Fibroblast of skin of left biceps (primary cell): ENCODE results near the gene CCDC18.
A peak's percentile ranks its signal among the peaks of the same experiment; 100 is the strongest.
"Not testable (repeated sequence)": the region's sequence is repeated elsewhere in the genome, so short reads cannot be mapped to it uniquely, and the experiment has no call there.

Experiments used
- DNase-seq, 2 experiments: peaks; one replicate each; pipeline ENCODE4 v3.0.0-alpha.2; 2013; ENCODE audit warnings: low read depth in 2 of 2

CCDC18 gene, protein sequence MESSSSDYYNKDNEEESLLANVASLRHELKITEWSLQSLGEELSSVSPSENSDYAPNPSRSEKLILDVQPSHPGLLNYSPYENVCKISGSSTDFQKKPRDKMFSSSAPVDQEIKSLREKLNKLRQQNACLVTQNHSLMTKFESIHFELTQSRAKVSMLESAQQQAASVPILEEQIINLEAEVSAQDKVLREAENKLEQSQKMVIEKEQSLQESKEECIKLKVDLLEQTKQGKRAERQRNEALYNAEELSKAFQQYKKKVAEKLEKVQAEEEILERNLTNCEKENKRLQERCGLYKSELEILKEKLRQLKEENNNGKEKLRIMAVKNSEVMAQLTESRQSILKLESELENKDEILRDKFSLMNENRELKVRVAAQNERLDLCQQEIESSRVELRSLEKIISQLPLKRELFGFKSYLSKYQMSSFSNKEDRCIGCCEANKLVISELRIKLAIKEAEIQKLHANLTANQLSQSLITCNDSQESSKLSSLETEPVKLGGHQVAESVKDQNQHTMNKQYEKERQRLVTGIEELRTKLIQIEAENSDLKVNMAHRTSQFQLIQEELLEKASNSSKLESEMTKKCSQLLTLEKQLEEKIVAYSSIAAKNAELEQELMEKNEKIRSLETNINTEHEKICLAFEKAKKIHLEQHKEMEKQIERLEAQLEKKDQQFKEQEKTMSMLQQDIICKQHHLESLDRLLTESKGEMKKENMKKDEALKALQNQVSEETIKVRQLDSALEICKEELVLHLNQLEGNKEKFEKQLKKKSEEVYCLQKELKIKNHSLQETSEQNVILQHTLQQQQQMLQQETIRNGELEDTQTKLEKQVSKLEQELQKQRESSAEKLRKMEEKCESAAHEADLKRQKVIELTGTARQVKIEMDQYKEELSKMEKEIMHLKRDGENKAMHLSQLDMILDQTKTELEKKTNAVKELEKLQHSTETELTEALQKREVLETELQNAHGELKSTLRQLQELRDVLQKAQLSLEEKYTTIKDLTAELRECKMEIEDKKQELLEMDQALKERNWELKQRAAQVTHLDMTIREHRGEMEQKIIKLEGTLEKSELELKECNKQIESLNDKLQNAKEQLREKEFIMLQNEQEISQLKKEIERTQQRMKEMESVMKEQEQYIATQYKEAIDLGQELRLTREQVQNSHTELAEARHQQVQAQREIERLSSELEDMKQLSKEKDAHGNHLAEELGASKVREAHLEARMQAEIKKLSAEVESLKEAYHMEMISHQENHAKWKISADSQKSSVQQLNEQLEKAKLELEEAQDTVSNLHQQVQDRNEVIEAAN (N-terminal part only)

DNA sequence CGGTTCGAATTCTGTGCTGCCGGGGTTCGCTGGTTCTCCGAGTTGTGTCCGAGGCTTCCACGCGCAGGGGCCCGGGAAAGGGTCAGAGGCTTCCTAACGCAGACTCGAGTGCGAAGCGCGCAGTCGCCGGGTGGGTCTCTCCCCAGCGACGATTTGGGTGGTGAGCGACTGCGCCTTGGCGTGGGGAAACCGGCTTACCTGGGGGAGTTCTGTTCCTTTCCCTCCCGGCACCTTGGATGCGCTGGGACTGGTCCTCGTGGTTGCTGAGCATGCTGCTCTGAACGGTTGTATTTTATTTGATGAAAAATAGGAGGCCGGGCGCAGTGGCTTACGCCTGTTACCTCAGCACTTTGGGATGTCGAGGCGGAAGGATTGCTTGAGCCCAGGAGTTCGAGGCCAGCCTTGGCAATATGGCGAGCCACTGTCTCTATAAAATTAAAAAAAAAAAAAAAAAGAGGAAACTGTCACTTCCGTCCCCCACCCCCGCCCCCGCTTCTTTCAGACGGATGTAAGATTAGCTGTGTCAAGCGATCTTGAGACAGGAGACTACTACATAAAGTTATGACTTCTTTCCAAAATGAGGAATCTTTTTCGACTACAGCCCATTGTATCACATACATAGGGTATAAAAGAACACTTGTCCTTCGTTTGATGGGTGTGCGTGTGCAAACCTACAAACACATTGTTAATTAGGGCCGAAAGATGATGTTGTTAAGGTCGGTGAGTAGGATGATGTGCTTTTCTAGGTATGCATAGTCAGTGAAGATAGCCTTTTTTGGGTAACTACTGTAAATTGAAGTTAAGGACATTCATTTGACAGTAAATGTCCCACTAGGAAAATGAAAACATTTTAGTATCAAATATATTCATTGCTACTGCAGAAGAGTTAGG lies at the start of gene CCDC18:
Gene CCDC18, plus strand, starts transcription at position 2 of the 891 bp plus-strand sequence. CDS start 2,638 bp downstream, outside the sequence.
- DNase-seq, result no peak

DNA sequence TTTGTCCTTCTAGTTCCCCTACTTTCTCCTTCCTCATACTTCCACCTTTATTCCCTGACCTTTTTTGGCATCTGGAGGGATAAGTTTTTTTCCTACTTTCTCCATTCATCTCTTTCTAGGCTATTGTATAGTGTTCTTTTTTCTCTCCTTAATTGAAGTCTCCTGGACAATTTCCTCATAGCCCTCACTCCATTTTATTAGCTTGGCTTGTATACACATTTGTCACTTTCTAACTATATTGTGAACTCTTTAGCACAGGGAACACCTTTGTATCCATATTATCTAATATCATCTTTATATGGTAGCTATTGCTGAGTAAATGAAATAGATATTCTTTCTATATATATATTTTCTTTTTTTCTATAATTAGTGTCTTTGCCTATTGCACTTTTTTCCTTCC lies 47.9 kb upstream of the CCDC18 start:
- DNase-seq, result no peak

DNA sequence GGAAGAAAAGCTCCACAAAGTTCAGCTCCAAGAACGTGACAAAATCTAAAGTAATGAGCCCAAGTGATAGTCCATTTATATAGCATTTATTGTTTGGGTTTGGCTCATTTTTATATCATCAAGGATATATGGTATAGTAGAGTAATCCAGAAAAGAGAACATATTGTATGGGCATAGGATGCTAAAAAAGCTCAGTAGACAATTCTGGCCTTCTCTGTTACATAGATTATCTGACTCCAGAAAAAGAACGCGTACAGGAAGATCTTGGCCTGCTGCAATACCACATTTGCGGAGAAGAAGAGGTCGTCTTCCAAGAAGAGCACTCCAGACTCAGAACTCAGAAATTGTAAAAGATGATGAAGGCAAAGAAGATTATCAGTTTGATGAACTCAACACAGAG lies 44.1 kb upstream of the CCDC18 start:
- no peak for DNase-seq

DNA sequence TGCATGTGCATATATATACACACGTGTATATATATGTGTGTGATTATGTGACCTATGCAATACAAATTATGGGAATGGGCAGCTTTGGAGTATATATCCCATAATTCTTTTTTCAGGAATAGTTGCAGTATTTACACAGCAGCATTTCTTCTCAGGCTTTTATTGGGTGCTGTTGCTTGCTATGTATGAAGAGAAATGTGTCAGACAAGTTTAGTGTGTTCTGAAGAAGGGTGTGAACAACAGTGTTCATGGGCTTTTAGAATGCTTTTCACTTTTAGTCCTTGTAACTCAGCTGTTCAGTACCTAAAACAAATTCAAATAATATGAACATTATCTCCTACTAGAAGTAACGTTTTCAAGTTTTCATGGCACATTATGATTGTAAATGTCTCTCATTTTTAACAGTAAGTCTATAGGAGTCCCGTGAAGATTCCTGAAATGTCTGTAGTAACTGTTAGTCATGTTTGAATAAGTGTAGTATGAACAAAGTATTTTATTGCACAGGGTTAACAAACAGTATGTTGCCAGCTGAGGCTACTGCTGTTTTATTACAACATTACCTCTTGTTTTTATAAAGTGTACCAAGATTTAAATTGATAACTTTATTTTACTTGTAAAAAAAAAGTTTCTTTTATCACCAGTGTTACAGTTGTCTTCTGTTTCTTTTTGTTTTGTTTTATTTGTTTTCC lies 42.8 kb upstream of the CCDC18 start:
- no peak for DNase-seq

DNA sequence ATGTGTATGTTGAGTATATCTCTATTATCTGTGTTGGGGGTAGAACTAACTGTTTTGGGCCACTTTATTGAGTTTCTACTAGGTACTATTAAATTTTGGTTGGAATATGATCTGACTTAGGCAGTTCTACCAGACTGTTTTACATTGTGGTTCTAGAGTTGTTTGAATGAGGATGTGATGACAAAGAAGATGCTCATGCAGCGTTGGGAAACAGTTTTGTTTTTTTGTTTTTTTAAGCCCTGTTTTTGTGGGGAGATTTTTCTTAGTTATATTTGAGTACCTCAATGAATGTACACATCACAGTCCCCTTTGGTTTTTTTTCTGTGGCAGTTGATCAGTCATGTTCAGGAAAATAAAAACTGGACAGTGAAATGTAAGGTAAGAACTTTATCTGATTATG lies 40.4 kb upstream of the CCDC18 start:
- no peak for DNase-seq

DNA sequence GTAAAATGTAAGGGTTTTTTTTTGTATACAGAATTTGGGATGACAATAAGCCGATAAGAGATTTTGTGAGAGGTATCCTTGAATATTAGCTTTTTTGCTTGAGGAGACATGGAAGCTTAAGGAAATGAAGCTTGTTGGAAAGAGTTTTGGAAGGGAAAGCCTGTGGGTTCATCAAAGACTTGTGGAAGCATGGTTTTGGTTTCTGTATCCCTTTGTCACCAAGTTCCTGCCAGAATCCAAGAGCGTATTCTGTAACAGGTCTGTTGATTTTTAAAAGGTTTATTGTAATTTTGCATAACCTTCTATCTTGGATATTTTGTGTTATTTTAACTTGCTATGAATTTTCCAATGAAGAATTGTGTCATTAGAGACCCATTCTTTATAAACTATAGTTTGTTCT lies 38.4 kb upstream of the CCDC18 start:
- no peak for DNase-seq

DNA sequence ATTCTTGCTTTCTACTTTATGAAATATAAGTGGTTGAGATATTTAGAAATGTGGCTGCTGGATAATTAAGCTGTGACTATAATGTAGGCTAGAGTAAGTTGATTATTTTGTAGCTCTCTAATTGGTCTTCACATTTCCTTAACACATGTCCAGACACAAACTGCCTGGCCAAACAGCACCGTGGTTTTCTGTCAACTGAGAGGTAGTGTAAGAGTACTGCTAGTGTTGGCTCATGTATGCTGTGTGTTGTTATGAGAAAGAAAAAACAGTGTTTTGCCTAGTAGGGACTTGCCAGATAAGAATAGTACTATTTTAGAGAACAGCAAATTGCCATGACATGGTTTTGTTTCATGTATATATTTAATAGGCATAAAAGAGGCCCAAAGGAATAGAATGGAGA lies 37.4 kb upstream of the CCDC18 start:
- no peak for DNase-seq

DNA sequence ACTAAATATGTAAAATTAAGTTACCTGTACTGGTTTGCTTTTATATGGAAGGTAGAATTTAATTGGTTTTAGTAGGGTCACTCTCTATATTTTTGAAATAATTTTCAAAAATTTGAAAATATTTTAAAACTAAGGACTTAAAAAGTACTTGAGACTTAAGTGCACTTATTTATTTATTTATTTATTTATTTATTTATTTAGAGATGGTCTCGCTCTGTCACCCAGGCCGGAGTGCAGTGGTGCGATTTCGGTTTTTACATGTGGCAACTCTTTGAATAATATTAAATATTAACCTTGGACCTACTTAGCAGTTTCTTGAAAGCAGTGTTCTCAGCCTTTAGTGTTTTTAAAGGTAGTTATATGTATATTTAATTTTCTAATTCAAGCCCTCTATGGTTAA lies 36.8 kb upstream of the CCDC18 start:
- DNase-seq, result no peak

DNA sequence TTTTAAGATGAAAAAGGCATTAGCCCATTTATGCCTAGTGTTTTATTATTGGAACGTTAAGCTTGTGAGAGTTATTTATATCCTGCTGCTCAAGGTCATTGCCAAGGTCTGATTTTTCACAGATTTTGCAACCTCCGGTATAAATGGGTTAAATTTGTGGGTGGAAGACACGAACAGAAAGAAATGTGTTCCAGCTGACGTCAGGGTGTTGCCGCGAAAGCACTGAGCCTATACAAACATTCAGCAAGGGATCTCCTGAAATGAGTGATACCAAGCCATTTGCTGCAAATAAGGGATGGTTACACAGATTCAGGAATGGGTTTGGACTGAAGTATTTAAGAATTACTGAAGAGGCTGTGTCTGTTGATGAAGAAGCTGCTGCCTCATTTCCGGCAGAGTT lies 32.5 kb upstream of the CCDC18 start:
- DNase-seq, result peak in 1 of 2 experiments; percentile 19

DNA sequence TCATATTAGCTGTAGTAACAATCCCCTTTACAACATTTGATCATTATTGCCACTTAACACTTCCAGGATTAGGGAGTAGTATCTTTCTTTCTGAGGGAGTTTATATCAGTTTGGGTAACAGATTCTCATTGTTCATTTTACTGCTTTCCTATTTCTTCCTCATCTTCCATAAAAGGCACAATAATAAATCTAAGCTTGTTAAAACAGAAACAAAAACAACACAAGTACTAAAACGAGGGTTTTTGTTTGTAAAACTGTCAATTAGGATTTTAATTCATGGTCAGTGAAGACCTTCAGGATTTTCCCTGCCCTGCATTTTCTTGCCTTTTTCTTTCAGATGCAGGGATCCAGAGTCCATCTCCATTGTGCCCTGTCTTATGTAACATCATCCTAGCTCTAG lies 29.8 kb upstream of the CCDC18 start:
- DNase-seq, result no peak

DNA sequence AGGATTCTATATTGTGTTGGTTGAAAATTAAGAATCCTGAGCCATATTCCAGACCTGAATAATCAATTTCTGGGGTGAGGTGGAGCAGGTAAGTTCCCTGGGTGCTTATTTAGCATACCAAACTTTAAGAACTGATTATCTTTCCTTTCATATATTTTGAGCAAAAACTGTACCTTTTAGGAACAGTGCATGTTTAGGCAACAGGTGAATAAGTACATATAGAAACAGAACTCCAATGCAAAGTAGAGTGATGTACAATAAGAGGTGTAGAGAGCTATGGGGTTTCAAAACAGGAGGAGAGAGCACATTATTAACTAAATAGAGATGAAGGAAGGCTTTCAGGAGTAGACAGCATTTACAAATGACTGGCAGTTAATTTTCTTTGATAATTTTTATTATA lies 29.1 kb upstream of the CCDC18 start:
- DNase-seq, result no peak

DNA sequence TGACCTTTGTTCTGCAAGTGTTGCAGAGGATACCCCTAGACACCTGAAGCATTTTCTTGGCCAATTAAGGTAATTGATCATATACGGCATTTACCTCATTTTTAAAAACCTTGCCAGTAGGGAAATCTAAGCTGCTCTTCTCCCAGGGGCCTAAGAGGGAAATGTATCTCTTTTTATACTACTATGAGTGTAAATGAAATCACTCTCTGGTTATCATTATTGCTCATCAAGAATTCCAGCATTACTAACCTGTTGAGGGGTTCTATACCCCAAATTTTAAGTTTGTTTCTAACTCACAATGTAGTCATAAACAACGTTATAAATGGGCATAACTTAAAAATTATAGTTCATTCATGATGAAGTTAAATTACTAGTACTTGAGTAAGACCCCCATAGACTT lies 27.7 kb upstream of the CCDC18 start:
- no peak for DNase-seq

DNA sequence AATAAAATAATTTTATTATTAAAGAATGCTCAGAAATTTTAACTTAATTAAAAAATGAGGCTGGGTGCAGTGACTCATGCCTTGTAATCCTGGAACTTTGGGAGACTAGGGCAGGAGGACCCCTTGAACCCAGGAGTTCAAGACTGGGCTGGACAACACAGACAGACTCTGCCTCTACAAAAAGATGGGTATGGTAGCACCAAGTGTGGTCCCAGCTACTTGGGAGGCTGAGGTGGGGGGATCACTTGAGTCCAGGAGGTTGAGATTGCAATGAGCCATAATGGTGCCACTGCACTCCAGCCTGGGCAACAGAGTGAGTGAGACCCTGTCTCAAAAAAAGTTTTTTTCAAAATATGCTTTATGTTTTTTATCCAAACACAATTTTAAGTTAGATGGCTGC lies 25.6 kb upstream of the CCDC18 start:
- DNase-seq, result no peak

DNA sequence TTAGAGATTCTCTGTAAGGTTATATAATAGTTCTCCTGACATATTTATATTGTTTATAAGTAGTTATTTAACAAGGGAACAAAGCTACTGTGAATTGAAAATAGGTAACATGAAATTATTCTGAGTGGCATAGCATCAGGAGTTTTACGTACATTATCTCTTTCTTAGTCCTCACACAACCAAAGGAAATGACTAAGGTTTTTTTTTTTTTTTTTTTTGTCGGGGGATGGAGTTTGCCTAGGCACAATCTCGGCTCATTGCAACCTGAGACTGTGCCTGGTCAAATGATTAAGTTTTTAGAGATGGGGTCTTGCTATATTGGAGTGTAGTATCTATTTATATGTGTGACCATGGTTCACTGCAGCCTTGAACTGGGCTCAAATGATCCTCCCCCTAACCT lies 25.2 kb upstream of the CCDC18 start:
- DNase-seq, result no peak

DNA sequence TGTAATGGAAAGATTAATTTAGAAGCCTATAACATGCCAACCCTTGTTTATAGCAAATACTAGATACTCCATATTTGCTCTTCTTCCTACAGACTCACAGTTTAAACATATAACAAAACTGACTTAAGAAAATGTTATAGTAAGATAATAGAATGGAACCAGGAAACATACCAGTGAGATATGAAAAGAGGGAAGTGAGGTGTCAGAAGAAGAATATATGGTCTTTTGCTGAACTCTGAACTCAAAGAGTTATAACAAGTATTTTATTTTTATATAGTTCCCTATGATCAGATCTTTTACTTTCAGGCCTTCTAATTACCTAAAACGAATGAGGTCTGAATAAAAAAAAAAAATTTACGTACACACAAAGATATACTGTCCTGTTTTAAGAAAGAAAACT lies 21.2 kb upstream of the CCDC18 start:
- no peak for DNase-seq

DNA sequence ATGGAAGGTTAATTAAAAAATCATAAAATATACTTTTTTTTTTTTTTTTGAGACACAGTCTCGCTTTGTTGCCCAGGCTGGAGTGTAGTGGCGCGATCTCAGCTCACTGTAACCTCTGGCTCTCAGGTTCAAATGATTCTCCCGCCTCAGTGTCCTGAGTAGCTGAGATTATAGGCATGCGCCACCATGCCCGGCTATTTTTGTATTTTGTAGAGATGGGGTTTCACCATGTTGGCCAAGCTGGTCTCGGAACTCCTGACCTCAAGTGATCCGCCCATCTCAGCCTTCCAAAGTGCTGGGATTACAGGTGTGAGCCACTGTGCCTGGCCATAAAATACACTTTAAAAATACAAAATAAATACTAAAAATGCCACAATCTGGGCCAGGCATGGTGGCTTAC lies 17.2 kb upstream of the CCDC18 start:
- not testable (repeated sequence) for DNase-seq

DNA sequence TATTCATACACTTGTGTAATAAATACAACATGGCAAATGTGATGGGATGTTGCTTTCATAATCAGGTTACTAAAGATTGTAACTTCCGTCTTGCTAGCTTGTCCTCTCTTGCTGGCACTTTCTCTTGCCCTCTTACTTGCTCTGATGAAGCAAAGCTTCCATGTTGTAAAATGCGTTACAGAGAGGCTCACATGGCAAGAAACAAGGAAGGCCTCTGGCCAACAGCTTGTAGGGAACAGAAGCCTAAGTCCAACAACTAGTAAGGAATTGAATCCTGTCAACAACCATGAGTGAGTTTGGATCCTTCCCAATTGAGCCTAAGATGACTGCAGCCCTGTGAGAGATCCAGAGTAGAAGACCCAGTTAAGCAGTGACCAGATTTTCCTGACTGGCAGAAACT lies 15.7 kb upstream of the CCDC18 start:
- DNase-seq, result no peak

DNA sequence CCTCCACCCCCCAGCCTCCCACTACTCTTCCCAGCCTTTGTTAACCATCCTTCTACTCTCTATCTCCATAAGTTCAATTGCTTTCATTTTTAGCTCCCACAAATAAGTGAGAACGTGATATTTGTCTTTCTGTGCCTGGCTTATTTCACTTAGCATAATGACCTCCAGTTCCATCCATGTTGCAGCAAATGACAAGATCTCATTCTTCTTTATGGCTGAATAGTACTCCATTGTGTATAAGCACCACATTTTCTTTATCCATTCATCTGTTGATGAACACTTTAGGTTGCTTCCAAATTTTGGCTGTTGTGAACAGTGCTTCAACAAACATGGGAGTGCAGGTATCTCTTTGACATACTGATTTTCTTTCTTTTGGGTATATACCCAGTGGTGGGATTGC lies 14.6 kb upstream of the CCDC18 start:
- DNase-seq, result not testable (repeated sequence)

DNA sequence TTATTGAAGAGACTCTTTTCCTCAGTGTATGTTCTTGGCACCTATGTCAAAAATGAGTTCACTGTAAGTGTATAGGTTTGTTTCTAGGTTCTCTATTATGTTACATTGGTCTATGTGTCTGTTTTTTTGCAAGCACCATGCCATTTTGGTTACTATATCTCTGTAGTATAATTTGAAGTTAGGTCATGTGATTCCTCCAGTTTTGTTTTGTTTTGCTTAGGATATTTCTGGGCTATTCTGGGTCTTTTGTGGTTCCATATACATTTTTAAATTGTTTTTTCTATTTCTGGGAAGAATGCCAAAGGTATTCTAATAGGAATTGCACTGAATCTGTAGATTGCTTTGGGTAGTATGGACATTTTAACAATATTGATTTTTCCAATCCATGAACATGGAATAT lies 13.5 kb upstream of the CCDC18 start:
- no peak for DNase-seq

DNA sequence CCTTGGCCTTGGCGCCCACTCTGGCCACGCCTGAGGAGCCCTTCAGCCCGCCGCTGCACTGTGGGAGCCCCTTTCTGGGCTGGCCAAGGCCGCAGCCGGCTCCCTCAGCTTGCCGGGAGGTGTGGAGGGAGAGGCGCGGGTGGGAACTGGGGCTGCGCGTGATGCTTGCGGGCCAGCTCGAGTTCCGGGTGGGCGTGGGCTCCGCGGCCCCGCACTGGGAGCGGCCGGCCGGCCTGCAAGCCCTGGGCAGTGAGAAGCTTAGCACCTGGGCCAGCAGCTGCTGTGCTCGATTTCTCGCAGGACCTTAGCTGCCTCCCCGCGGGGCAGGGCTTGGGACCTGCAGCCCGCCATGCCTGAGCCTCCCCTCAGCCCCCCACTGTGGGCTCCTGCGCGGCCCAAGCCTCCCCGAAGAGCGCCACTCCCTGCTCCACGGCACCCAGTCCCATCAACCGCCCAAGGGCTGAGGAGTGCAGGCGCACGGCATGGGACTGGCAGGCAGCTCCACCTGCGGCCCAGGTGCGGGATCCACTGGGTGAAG lies 10.3 kb upstream of the CCDC18 start:
- DNase-seq, result not testable (repeated sequence)
